GM12874 (cell line): Measurements from ENCODE around the gene LRRIQ4.
A peak's percentile ranks its signal among the peaks of the same experiment; 100 is the strongest.

Experiments used
- CTCF ChIP-seq: IDR thresholded peaks from 2 replicates; pipeline ENCODE4 v1.5.1; 2011; ENCODE audit warnings: low read depth, mild to moderate bottlenecking, control low read depth, low read length, moderate library complexity; ENCODE audit not compliant: insufficient read depth

LRRIQ4 gene

GRCh38 chr3:169863458-169863899, 50.8 kb downstream of the LRRIQ4 start:
- peak; percentile 84 for TF ChIP-seq CTCF

- no peak for TF ChIP-seq CTCF
Observed at GRCh38 chr3:169864270-169864669, 51.6 kb downstream of the LRRIQ4 start.

- no peak for TF ChIP-seq CTCF
Observed at GRCh38 chr3:169865176-169865767, 52.6 kb downstream of the LRRIQ4 start.

GRCh38 chr3:169867584-169868210, 55.0 kb downstream of the LRRIQ4 start:
- no peak for TF ChIP-seq CTCF

- no peak for TF ChIP-seq CTCF
Observed at GRCh38 chr3:169868369-169868768, 55.7 kb downstream of the LRRIQ4 start.

- TF ChIP-seq CTCF = no peak
Observed at GRCh38 chr3:169869484-169870220, 57.0 kb downstream of the LRRIQ4 start, which contains the start of gene LRRC31. LRRC31 (minus strand) TSS chr3:169869935; CDS start chr3:169869807, 128 bp downstream.

- TF ChIP-seq CTCF = no peak
Observed at GRCh38 chr3:169871129-169871886, 58.6 kb downstream of the LRRIQ4 start.
